Loucy (cell line): Measurements from ENCODE around the gene CCL28.

ENCODE experiments used
- EZH2phosphoT487 ChIP-seq: fragments of 200-600 bp; IDR thresholded peaks from 2 replicates; pipeline ENCODE4 v1.6.1; 2018; ENCODE audit warnings: antibody characterized with exemption, mild to moderate bottlenecking, moderate library complexity, borderline replicate concordance
- TF ChIP-seq, protein P1 (sequence below): fragments of 200-600 bp; sonication (generic); conservative IDR thresholded peaks from 2 replicates; pipeline ENCODE4 v1.5.1; 2014; ENCODE audit warnings: mild to moderate bottlenecking, antibody characterized with exemption, low read length

DNA sequence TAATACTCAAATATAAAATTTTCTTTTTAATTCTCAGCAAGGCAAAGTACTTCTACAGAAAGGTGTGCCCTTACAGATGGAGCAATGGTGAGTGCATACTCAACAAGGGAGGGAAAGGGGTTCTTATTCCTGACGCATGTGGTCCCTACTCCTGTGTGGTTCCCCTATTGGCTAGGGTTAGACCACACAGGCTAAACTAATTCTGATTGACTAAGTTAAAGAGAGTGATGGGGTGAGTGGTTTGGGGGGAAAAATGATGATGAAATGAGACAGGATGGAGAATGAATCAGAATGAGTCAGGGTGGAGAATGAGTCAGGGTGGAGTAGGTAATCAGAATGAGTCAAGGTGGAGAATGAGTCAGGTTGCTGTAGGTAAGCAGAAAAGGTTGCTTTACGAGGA lies 76.0 kb downstream of the CCL28 start:
- TF ChIP-seq, protein P1, sequence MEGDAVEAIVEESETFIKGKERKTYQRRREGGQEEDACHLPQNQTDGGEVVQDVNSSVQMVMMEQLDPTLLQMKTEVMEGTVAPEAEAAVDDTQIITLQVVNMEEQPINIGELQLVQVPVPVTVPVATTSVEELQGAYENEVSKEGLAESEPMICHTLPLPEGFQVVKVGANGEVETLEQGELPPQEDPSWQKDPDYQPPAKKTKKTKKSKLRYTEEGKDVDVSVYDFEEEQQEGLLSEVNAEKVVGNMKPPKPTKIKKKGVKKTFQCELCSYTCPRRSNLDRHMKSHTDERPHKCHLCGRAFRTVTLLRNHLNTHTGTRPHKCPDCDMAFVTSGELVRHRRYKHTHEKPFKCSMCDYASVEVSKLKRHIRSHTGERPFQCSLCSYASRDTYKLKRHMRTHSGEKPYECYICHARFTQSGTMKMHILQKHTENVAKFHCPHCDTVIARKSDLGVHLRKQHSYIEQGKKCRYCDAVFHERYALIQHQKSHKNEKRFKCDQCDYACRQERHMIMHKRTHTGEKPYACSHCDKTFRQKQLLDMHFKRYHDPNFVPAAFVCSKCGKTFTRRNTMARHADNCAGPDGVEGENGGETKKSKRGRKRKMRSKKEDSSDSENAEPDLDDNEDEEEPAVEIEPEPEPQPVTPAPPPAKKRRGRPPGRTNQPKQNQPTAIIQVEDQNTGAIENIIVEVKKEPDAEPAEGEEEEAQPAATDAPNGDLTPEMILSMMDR: no peak
- TF ChIP-seq EZH2phosphoT487: no peak
